GM12892 (cell line): ENCODE measurements around the gene DUSP28.

Source experiments
- DNase-seq: peaks from one replicate; pipeline ENCODE4 v3.0.0; 2011; ENCODE audit not compliant: insufficient read length
- FAIRE-seq: peaks from 2 replicates; lab custom pipeline; 2011; peaks lifted over from hg19 to GRCh38; lab: Jason Lieb, UNC
- POLR2A ChIP-seq: IDR thresholded peaks from 2 replicates; pipeline ENCODE4 v1.6.1; 2011; ENCODE audit warnings: low read depth, low read length, control low read depth
- POLR2AphosphoS5 ChIP-seq: IDR thresholded peaks from 2 replicates; pipeline ENCODE4 v1.6.1; 2011; ENCODE audit warnings: low read depth, low read length, control low read depth
- TAF1 ChIP-seq: IDR thresholded peaks from 2 replicates; pipeline ENCODE4 v1.6.1; 2011; ENCODE audit warnings: low read depth, mild to moderate bottlenecking, control low read depth, low read length, borderline replicate concordance

DUSP28 gene

DNA sequence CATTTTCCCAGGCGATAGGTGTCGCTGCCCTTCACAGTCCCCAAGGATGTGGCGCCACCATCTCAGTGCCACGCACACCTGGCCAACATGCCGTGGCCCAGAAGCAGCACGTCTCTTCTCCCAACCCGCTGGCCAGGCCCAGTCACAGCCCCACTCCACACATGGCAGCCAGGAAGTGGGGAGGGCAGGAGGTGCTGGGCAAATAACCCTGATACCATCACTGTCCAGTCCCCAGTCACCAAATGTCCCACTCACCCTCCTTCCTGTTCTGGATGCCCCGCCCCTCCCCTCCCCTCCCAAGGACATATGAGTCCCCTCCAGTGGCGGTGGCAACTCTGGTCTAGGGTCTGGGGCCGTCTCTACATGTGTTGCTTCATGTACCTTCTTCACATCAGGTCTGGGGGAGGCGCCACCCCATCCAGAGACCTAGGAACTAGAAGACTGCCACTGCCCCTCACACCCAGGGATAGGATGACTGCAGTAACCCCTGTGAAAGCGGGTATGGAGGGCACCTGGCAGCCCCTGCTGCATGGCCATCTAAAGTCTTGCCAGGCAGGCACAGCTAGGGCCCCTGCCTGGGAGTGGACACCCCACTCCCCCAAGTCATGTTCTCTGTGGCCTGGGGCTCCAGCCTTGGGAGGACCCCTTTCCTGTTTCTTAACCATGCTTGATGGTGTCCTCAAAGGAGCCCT is 19.1 kb downstream of the DUSP28 start:
- FAIRE-seq (peak; percentile 17), DNase-seq (no peak)
- no peak for TF ChIP-seq POLR2AphosphoS5
- no peak for TF ChIP-seq POLR2A
- TF ChIP-seq TAF1, result no peak

DNA sequence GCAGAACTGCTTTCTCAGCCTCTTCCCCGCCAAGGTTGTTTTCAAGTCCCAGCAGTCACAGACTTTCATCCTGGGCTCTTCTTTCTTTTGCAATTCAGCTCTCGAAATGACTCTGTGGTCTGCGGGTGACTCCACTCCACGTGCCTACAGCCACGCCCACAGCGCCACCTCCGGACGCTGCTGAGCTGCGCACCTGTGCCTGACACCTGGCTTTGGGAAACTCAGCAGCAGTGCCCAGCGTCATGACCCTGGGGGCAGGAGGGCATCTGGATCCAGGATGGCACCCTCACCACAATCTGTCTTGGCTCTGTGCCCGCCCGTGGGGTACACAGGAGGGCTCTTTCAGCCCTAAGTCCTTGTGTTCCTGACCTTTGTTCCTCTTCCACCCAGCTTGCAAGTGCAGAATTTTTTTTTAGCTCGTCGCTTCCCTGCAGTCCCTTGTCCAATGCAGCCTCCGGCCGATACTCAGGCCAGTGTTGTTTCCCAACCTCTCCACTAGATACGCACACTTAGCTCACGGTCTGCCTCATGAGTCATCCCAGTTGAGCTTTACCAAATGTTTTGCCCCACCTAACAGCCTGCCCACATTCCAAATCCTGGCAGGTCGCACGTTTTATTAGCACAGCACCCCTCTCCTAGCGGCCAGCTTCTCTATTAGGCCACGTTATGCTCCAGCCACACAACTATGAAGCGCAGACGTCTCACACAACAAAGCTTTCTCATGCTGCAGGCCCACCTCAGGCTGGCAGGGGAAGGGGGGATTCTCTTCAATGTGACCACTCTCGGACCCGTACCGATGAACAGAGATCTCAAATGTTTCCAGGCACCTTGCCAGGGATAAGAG is 19.8 kb downstream of the DUSP28 start:
- FAIRE-seq (peak; percentile 95), DNase-seq (no peak)
- TF ChIP-seq POLR2AphosphoS5 (no peak), POLR2A (0 out of 2 replicates have a peak, but pooled peaks have one; percentile 15), TAF1 (no peak)

DNA sequence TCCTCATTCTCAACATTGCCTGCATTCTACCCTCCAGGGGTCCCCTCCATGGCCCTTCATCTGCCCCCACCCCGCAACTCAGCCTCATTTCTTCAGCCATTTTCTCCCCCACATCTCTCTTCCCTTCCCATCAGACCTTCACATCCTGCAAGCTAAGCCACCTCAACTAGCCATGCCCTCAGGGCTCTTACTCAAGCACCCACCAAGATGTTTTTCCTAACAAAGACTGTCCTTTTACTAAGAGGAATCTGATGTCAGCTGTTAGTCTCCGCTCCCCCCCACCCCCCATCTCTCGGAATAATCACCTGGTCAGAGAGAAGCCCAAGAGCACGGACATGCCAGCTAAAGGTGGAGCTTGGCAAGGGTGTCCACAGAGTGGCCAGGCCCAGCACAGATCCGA is 21.7 kb downstream of the DUSP28 start:
- DNase-seq (no peak), FAIRE-seq (no peak)
- TF ChIP-seq POLR2AphosphoS5, result no peak
- no peak for TF ChIP-seq POLR2A
- no peak for TF ChIP-seq TAF1

DNA sequence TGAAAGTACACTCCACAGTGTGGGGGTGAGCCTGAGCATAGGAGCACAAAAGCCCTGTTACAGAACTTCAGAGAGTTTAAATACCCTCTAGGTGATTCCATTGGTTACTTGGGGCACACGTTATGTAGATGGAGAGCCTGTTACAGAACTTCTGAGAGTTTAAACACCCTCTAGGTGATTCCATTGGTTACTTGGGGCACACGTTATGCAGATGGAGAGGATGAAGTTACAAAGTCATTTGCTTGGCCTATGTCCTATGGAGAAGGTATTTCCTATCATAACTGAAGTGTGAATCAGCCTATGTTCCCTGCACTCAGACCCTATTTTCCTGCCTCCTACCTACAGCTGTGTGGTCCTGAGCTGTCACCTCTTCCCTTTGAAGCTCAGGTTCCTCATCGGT is 22.6 kb downstream of the DUSP28 start:
- TF ChIP-seq POLR2A (no peak), TAF1 (no peak), POLR2AphosphoS5 (peak; percentile 55; the same call in 1 of the 2 replicates)
- DNase-seq (no peak), FAIRE-seq (peak; percentile 33)

DNA sequence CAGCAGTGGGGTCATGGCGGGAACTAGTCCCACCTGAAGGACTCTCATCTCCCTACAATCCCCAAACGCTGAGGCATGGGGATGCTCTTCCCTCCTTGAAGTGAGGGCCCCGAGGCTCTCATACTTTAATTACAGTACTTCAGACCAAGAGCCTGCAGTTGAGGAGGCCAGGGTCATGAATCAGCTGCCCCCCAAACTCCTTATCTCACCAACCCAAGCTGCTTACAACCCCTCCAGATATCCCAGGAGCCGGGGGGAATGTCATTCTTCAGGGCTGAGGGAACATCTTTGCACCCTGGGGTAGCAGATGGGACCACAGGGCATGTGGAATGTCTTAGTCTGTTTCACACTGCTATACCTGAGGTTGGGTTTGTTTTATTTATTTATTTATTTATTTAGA is 23.6 kb downstream of the DUSP28 start:
- no peak for DNase-seq
- FAIRE-seq, result no peak
- TF ChIP-seq TAF1 (no peak), POLR2AphosphoS5 (no peak), POLR2A (no peak)

DNA sequence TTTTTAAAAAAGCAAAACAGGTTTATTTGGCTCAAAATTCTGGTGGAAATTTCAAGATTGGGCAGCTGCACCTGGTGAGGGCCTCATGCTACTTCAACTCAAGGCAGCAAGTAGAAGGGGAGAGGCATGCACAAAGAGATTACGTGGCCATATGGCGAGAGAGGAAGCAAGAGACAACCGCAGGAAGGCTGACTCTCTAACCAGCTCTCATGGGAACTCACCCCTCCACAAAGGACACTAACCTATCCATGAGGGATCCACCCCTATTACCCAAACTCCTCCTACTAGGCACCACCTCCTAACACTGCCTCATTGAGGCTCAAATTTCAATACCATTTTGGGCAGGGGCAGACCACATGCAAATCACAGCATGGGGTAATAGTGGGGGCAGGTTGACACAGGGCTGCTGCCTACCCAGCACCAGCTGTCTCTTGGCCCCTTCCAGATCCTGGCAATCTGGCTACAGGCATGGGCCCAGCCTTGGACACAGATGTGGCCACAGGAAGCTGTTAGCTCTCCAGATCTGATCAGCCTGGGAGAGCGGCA is 24.4 kb downstream of the DUSP28 start:
- TF ChIP-seq POLR2AphosphoS5, result peak; percentile 67; the same call in 1 of the 2 replicates
- TF ChIP-seq POLR2A, result peak; percentile 54; the same call in 1 of the 2 replicates
- no peak for TF ChIP-seq TAF1
- DNase-seq, result no peak
- FAIRE-seq, result peak; percentile 98

DNA sequence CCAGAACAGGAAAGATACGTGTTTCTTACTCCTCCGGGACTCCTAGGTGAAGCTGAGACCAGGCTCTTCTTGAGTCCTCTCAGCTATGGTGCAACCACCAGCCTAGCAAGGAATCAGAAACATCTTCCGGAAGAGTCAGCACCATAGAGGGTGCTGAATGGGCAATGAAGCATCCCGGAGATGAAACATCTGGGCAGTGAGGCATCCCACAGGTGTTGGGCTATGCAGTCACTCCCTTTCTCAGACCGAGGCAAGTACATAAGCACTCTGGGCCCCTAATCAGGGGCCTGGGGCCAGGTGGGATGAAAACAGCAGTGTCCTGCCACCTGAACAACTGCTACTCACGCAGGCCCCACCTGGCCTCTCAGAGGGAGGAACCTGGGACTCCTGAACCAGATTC is 24.9 kb downstream of the DUSP28 start:
- TF ChIP-seq POLR2A (peak; percentile 48; the same call in 1 of the 2 replicates), TAF1 (0 out of 2 replicates have a peak, but pooled peaks have one; percentile 11), POLR2AphosphoS5 (peak; percentile 77)
- FAIRE-seq (no peak), DNase-seq (no peak)

DNA sequence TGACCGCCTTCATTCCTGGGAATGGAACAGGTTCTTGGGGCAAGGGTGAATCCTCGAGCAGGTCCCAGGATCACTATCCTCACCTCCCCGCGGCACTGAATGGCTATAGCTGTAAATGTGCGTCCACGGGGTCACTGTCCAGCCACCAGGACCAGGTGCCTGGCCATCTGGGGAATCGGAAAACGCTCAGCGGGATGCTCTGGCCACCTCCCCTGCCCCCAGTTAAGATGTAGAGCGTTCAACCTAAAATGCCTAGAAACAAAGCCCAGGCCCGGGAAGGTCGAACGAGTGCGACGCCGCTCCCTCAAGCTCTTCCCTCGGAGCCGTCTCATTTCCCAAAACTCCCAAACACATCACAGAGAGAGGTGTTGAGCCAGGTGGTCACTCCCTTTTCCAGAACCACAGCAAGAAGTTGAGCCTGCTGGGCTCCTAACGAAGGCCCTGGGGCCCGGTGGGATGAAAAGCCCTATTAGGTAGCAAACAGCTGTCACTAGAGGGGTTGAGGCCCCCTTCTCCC is 25.6 kb downstream of the DUSP28 start:
- FAIRE-seq (no peak), DNase-seq (no peak)
- TF ChIP-seq POLR2A (no peak), POLR2AphosphoS5 (no peak), TAF1 (no peak)

DNA sequence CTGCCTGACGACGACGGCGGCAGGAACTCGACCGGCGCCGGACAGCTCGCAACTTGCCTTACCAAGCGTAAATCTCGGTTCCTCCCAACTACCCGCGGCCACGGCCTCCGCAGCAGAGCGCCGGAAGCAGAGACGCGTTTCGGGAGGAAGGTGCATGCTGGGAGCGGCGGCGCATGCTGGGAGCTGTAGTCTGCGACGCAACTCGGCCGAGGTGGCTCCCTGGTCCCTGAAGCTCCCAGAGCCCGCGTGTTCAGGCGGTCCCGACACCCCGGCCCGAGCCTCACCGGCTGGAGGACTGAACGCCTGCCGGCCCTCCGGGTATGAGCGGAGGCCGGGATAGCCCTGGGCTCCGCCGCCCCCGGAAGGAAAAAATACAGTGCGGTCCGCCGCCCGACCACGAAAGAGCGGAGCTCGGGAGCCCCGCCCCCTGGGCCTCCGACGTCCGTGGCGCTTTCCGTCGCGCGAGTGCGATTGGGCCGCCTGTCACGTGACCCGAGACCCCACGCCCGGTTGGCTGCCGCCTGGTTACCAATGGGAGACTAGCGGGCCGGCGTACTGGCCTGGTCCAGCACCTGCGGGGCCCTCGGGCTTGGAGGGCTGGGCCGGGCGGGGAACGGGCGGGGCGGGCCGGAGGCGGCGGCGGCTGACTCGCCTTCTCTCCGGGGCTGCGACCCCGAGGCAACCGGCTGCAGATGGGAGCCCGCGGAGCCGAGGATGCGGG is 26.2 kb downstream of the DUSP28 start, which contains the start of gene CAPN10:
CAPN10 (plus strand) TSS at position 537 of the 721 bp plus-strand sequence; CDS start at position 715, 178 bp downstream.
- FAIRE-seq (peak; percentile 99), DNase-seq (peak; percentile 95)
- TF ChIP-seq POLR2AphosphoS5 (peak; percentile 89; the same call in 1 of the 2 replicates), TAF1 (peak; percentile 78; the same call in 1 of the 2 replicates), POLR2A (peak; percentile 89)

DNA sequence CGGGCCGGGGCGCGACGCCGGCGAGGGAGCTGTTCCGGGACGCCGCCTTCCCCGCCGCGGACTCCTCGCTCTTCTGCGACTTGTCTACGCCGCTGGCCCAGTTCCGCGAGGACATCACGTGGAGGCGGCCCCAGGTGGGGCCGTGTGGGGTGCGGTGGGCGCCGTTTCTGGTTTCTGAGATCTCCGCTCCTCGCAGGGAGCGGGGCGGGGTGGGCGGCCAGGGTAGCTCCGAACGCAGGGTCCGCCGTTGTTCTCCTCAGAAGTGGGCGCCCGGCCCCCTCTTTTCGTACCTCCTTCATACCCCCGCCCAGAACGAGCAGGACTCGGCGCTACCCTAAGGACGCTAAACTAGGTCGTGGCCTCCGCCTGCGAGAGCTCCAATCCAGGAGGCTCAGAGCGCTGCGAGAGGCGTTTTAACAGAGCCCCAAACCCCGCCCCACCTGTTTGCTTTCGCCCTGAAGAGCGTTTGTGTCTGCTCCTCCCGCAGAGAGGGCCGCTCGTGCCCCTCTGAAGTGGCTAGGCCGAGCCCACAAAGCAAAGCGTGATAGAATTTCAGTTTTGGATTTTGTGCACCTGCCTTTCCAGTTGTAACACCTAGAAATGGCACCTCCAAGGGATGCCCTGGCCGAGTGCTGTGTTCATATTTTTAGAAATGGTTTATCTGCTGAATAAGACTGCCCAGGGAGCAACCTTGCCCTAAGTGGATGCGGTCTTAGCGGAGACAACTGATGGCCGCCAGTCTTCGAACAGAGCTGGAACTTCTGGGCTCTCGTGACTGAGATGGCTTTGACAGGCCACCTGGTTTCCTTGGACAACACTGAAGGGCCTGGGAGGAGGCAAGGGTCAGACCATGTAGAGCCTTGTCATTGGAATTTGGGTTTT is 27.0 kb downstream of the DUSP28 start:
- DNase-seq (no peak), FAIRE-seq (peak; percentile 46)
- TF ChIP-seq TAF1 (no peak), POLR2AphosphoS5 (no peak), POLR2A (no peak)
